GM10847 (cell line): Measurements from ENCODE around the gene SMAD4.

ENCODE experiments used
- POLR2A ChIP-seq: IDR thresholded peaks from 2 replicates; pipeline ENCODE4 v1.6.1; 2011; ENCODE audit not compliant: insufficient read length; ENCODE audit errors: extremely low read depth

Gene SMAD4

GRCh38 chr18:51049137-51049536 is 19.1 kb downstream of the SMAD4 start:
- TF ChIP-seq POLR2A: no peak

- TF ChIP-seq POLR2A: no peak
Measured at GRCh38 chr18:51051105-51051712, 21.2 kb downstream of the SMAD4 start.

- TF ChIP-seq POLR2A: no peak
Measured at GRCh38 chr18:51053814-51054213, 23.8 kb downstream of the SMAD4 start.

GRCh38 chr18:51054764-51055163 is 24.8 kb downstream of the SMAD4 start:
- TF ChIP-seq POLR2A: no peak

- no peak for TF ChIP-seq POLR2A
Measured at GRCh38 chr18:51059969-51060368, 30.0 kb downstream of the SMAD4 start.

GRCh38 chr18:51064256-51064655 is 34.2 kb downstream of the SMAD4 start:
- TF ChIP-seq POLR2A: no peak

- TF ChIP-seq POLR2A: no peak
Measured at GRCh38 chr18:51066273-51066672, 36.3 kb downstream of the SMAD4 start.

GRCh38 chr18:51068105-51068504 is 38.1 kb downstream of the SMAD4 start:
- TF ChIP-seq POLR2A: no peak

- no peak for TF ChIP-seq POLR2A
Measured at GRCh38 chr18:51069885-51070284, 39.9 kb downstream of the SMAD4 start.

GRCh38 chr18:51070545-51070944 is 40.5 kb downstream of the SMAD4 start:
- TF ChIP-seq POLR2A: no peak

GRCh38 chr18:51072586-51073313 is 42.7 kb downstream of the SMAD4 start:
- TF ChIP-seq POLR2A: no peak

GRCh38 chr18:51074605-51075004 is 44.6 kb downstream of the SMAD4 start:
- TF ChIP-seq POLR2A: no peak

GRCh38 chr18:51076503-51076902 is 46.5 kb downstream of the SMAD4 start:
- no peak for TF ChIP-seq POLR2A

GRCh38 chr18:51077217-51077616 is 47.2 kb downstream of the SMAD4 start:
- no peak for TF ChIP-seq POLR2A

GRCh38 chr18:51078026-51078425 is 48.0 kb downstream of the SMAD4 start:
- TF ChIP-seq POLR2A: no peak

- TF ChIP-seq POLR2A: no peak
Measured at GRCh38 chr18:51082571-51083267, 52.7 kb downstream of the SMAD4 start.

GRCh38 chr18:51083398-51083797 is 53.4 kb downstream of the SMAD4 start:
- TF ChIP-seq POLR2A: no peak

GRCh38 chr18:51088410-51088809 is 58.4 kb downstream of the SMAD4 start:
- no peak for TF ChIP-seq POLR2A
